AG09319 (cell line): ENCODE results near the gene ADAMTSL1.
A peak's percentile ranks its signal among the peaks of the same experiment; 100 is the strongest.

Source experiments
- DNase-seq: peaks from one replicate; pipeline ENCODE4 v3.0.0-alpha.2; 2010; ENCODE audit warnings: low read depth; ENCODE audit errors: extremely low read depth
- TF ChIP-seq, protein P1 (sequence below): IDR thresholded peaks from 2 replicates; pipeline ENCODE4 v1.5.1; 2011; ENCODE audit warnings: low read depth, mild to moderate bottlenecking, inconsistent platforms, low read length, moderate library complexity

The ADAMTSL1 gene

DNA sequence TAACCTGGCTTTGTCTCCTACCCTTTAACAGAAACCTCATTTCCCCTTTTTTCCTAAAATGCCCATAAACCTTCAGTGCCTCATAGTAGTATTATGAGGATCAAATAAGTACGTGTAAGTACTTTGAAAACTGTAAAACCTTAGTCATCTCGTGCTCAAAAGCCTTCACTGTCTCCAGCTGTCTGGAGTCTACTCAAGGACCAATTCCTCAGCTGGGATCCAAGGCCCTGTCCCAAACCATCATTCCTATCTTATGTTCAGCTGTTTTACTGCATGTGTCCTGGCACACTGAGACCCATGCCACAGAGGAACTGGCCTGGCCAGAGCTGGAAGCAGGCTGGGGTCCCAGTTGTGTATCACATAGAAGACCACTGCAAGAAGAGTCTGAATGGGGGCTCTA, 15.9 kb downstream of the ADAMTSL1 start:
- DNase-seq: no peak
- TF ChIP-seq, protein P1, sequence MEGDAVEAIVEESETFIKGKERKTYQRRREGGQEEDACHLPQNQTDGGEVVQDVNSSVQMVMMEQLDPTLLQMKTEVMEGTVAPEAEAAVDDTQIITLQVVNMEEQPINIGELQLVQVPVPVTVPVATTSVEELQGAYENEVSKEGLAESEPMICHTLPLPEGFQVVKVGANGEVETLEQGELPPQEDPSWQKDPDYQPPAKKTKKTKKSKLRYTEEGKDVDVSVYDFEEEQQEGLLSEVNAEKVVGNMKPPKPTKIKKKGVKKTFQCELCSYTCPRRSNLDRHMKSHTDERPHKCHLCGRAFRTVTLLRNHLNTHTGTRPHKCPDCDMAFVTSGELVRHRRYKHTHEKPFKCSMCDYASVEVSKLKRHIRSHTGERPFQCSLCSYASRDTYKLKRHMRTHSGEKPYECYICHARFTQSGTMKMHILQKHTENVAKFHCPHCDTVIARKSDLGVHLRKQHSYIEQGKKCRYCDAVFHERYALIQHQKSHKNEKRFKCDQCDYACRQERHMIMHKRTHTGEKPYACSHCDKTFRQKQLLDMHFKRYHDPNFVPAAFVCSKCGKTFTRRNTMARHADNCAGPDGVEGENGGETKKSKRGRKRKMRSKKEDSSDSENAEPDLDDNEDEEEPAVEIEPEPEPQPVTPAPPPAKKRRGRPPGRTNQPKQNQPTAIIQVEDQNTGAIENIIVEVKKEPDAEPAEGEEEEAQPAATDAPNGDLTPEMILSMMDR: no peak

DNA sequence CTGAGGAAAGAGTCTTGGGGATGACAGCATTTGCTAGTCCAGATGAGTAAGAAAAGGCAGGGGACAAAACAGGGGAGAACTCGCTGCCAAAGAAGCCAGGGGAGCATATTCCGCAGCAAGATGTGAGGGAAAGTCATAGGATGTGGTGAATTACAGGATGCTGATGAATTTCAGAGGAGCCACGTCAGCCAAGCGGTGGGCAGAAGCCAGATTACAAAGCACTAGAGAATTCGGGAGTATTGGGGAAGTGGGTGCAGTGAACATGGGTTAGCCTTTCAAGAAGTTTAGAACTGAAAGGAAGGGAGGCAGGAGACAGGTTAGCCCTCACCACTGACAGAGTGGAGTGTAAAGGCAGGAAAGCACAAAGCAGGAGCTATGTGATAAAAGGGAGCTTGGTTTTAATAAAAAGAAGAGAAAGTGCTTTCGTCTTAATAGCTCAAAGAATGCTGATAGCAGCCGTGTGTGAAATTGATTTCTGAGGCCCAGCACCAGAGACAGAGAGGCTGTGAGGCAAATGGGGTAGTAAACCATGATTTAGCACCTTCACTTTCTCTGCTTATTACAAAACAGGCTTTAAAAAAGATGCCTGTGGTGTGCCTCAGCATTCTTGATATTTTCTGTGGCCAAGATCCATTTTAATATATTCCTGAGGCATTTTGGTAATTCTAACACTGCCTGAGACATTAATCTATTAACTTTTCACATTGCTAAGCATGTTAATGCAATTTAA, 16.9 kb downstream of the ADAMTSL1 start:
- DNase-seq: peak; percentile 86
- TF ChIP-seq, protein P1: no peak

DNA sequence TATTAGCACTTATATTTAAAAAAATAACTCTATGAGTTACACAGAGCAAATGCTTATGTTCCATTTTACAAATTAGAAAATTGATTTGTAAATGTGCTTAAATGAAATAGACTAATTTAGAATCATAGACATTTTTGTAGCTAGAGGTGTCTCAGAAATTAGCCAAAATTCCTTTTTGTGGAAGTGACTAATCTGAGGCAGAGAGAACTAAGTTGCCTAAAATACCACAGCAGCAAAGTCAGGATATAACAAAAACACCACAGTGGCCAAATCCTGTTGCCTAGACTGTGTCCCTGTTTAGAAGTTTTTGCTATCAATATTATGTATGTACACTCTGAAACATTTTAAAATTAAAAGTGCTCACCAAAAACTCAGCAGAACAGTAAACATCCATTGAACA, 18.7 kb downstream of the ADAMTSL1 start:
- no peak for DNase-seq
- TF ChIP-seq, protein P1: no peak

DNA sequence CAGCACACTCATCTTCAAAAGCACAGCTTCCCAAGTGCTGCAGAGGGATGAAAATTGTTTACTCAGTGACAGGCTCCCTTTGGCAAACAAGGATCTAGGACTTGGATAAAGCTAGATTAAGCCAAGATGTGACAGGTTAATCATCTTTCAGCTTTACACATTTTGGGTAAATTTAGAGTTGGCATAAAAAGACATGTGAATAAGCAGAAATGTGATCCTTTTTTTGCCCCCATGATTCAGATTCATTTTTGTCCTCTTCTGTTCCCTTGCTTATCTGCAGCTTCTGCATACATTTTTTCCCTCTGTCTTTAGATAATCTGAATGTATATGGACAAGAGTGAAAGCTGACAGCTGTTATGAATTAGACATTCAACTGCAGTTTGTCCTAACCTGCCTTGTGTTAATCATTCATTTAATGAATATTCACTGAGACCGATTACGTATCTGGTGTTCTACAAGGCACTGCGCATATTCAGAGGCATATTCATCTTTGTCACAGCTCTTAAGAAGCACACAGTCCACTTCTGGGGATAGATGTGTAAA, 19.6 kb downstream of the ADAMTSL1 start:
- TF ChIP-seq, protein P1: no peak

DNA sequence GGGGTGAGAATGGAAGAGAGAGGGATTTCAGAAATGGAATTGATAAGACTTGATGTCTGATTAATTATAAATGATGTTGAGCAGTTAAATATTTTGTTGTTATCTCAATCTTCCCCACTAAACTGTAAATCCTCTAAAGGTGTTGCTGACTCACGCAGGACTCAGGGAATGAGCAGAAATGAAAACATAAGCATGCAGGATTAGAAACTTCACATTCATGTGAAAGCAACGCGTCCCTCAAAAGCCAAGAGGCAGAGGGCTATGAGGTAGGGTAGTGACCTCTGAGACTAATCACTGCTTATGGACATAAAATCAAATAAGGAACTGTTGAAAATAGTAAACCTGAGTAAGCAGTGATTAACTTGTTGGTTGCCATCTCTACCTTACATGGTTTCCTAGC, 21.1 kb downstream of the ADAMTSL1 start:
- TF ChIP-seq, protein P1: no peak
- no peak for DNase-seq

More for the DNA sequence above, 19.6 kb downstream of the ADAMTSL1 start:
- no peak for DNase-seq

DNA sequence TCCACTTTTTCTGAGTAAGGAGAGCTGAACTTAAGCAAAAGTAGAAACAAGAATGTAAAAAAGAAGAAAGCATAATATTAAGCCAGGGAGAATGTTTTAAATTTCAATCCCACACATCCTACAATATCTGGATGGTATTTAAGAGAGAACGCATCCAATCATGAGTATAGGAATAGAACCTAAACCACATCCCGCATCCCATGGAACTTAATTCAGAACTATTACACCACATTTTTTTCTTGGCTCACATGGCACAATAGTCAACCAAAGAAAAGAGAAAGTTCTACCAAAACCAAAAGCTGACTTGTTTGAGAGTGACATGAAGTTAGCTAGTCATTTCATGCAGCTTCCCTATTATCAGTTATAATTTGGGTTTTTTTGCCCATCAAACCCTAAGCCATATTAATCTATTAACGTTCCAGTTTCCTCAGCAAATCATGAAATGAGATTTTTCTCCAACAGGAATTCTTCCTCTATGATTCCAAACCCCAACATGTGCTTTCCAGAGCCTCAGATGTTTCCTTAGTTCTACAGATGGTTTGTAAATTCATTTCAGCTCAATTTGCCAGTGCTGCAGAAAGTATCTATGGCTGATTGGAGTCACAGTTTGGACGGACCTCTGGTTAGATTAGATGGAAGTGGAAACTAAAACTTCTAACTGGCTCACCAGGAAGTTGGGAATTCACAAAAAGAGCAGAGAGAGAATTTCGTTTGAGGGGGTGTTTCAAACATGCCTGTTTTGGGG, 22.5 kb downstream of the ADAMTSL1 start:
- TF ChIP-seq, protein P1: no peak
- DNase-seq: no peak

DNA sequence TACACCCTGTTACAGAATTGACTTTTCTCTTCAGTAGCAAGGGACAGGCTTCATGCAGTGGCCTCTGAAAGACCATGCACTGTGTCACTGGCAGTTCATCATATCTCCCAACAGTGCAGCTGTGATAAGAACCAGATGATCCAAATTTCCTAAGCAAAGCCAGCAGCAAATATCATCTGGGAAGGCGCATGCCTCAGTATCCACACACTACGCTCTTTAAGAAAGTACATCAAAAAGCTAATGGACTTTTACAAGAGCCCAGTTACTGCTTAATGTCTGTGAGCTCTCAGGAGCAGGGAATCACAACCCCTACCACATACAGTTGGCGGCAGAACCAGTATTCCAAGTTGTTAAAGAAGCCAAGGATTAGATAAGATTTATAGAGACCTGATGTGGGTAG, 25.1 kb downstream of the ADAMTSL1 start:
- no peak for DNase-seq

More for the DNA sequence above, 25.1 kb downstream of the ADAMTSL1 start:
- TF ChIP-seq, protein P1: no peak
